ENCODE data around the gene ARID3A.

DNA sequence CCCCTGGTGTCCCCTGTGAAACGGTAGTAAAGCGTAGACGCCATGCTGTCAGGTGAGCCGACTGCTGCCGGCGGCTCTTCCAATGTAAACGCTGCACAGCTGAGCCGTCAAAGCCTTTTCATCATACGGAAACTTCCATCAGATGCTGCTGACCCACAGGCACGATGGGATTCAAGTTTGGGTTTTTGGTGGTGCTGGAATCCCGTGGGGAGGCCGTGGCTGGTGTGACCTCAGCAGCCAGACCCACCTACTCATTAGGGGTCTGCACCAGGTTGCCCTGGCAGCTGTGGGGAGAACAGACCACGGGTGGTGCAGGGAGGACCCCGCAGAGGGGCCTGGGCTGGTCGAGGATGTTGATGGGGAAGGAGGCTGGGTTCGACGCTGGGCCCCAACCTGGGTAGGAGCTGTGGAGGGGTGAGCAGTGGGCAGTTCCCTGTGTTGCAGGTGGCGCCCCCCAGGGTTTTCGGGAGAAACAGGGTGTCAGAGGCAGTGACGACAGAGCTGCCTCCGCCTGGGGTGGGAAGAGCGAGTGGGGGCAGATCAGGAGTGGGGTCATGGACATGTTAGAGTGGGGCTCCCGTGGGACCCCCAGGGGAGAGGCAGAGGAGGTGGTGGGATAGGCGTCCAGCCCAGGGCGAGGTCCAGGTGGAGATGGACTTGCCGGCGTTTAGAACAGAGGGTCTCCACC lies 81.0 kb downstream of the ARID3A start:
- TF ChIP-seq, protein P1, sequence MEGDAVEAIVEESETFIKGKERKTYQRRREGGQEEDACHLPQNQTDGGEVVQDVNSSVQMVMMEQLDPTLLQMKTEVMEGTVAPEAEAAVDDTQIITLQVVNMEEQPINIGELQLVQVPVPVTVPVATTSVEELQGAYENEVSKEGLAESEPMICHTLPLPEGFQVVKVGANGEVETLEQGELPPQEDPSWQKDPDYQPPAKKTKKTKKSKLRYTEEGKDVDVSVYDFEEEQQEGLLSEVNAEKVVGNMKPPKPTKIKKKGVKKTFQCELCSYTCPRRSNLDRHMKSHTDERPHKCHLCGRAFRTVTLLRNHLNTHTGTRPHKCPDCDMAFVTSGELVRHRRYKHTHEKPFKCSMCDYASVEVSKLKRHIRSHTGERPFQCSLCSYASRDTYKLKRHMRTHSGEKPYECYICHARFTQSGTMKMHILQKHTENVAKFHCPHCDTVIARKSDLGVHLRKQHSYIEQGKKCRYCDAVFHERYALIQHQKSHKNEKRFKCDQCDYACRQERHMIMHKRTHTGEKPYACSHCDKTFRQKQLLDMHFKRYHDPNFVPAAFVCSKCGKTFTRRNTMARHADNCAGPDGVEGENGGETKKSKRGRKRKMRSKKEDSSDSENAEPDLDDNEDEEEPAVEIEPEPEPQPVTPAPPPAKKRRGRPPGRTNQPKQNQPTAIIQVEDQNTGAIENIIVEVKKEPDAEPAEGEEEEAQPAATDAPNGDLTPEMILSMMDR (IDR thresholded peaks at IDR 0.05): no peak
- TF ChIP-seq EP300 (IDR thresholded peaks at IDR 0.05) (no peak), POLR2A (IDR thresholded peaks at IDR 0.05) (no peak)

Measured in sigmoid colon (tissue), 4 donors.